NCI-H774 (cell line): Measurements from ENCODE around the gene ACKR1.

ENCODE experiments used
- DNase-seq: peaks from one replicate; lab custom pipeline; 2025; lab: John Stamatoyannopoulos, UW

Gene ACKR1

DNA sequence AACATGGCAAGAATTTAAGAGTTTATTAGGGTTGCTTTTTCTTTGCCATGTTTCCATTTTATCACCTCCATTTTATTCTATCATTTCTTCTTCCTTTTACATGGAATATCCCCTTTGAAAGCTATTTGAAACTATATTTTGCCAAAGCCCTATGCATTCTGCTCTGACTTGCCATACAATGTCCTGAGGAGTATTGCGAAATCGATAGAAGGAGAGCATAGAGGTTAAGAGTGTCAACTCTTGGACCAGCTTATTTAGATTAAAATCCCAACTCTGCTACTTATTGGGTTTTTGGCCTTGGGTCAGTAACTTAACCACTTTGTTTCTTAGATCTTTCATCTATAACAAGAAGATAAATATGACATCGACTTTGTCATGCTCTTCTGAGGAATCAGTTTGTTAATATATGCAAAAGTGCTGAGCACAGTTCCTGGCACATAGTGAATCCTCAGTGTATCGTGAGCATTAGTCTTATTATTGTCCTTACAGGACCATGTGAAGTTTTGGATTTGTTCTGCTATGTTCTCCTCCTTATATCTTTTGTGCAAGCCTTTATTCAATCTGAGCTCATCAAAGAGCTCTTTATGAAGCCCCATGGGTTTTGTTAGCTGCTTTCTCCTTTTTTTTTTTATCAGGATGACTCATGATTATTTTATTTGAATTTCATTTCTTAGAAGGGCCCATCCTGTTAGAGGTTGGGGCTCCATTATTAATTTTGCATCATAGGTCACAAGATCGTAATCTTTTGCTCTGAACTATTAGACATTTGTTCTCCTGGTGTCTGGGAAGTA lies 17.6 kb downstream of the ACKR1 start:
- no peak for DNase-seq

DNA sequence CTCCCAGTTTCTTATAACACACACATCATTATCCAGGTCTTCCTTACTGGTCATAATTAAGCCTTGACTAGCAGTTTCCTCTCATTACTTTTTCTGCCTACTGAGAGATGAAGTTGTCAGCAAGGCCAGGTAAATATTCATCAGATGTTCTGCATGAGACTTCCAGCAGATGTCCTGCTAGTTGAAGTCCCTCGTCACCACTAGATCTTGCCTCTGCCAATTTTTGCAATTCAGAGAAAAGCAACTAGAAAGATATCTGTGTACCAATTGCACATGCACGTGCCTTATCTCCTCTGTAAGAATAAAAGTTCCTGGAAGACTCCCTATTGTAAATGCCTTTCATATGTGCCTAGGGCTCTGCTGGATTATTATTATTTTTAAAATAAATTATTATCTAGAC lies 18.3 kb downstream of the ACKR1 start:
- no peak for DNase-seq

DNA sequence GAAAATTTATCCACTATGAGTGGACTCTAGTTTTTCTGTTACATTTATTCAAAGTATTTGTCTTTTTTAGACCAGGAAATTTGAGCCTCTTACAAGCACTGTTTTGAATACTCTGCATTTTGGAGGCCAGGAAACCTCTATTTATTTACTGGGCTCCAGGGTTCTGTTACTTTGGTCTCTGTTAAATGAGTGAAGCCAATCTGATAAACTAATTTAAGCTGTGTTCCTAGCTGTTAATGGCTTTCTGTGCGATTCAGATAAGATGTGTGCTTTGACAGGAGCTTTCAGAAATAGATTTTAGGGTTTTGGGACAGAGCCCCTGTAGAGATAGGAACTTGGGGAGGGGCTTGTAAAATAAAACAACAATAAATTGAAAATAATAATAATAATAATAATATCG lies 23.9 kb downstream of the ACKR1 start:
- no peak for DNase-seq

DNA sequence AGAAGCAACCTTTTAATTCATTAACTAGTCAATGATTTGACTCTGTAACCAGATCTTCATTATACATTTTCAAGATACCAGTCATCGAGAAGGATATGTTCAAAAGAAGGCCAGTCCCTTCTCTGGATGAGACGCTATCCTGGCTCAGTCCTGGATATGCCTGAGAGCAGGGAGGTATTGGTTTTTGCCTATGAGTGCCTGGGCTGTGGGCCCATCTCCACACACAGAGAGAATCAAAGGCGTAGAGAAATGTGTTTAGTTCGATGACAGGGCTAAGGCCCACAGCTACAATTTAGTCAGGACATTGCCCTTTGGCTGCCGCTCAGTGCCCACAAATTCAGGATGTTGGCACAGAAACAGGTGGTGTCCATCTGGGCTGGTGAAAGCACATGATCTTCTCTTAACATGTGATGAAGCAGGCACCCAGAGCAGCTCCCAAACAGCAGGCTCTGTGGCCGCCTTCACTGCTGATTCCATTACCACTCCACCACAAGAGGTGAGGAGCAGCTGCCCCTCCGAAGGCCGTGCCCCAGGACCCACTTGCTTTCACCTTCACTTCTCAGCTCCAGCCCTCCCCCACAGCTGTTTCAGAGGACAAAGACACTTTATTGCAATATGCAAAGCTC lies 24.7 kb downstream of the ACKR1 start:
- DNase-seq = no peak

DNA sequence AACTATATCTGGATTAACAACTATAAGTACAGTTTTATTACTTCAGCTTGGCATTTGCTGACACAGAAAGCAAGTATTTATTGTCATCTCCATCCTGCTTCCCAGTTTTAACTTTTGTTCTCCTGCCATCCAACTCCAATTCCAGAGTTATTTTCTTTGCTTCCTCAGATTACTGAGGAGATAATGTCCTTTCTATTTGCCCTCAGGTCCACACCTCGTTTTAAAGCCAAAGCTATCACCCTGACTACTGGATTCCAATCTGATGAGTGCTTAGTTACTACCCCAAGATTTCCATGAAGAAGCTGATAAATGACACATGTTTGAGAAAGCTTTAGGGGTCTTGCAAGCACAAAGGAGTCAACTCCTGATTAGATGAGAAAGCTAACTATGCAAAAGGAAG lies 25.2 kb downstream of the ACKR1 start:
- DNase-seq = no peak

DNA sequence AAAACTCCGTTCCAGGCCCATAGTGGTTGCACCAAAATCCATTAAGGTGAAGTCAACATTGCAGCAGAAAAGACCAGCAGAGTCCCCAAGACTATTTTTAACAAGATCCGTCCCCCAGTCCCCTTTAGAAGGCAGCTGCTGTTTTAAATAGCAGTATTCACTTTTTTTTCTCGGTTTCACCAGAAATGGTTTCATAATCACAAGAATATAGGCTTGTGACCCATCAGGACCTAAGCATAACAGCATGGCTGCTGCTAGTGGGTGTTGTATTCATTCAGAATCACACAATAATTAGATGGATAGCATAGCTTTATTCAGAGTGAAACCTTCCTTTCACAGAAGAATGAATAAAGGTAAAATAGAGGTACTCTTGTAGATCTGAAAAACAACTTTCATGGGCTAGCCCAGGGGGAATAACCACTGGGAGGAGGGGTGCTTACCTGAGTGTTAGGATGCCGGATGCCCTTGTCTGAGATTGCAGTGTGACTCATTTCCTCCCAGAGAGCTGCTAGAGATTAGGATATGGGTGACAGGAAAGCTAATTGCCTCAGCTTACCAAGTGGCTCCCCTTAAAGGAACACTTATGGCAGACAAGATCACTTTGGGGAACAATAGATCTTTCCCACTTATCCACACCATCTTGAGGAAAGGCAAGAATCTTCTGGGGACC lies 35.0 kb downstream of the ACKR1 start:
- DNase-seq = no peak

DNA sequence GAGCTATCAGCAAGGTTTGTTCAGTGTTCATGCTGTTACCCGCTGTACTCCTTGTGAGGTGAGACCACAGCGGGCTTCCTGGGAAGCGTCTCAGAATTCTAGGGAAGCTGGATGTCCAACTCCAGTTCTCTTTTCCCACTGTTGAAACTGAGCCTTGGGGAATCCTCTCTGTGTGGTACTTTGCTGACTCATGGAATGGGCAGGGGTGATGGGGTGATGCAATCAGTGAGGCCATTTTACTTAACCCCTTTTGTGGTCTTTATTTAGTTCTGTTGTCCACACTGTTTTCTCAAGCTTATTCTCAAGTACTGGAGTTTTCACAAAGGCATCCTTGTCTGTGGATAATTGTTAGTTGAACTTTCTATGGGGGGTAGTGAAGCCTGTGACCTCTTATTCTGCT lies 42.6 kb downstream of the ACKR1 start:
- no peak for DNase-seq

DNA sequence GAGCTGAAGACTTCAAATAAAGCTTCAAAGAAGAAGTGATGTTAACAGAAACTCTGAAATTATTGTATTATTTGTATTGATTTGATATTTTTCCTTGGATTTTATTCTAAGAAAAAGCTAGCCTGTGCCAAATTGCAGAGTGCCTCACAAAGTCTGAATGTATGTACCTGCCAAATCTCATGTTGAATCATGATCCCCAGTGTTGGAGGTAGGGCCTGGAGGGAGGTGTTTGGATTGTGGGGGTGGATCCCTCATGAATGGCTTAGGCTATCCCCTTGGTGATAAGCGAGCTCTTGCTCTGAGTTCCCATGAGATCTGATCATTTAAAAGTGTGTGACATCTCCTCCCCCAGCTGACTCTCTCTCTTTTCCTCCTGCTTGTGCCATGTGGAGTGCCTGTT lies 43.6 kb downstream of the ACKR1 start:
- no peak for DNase-seq

DNA sequence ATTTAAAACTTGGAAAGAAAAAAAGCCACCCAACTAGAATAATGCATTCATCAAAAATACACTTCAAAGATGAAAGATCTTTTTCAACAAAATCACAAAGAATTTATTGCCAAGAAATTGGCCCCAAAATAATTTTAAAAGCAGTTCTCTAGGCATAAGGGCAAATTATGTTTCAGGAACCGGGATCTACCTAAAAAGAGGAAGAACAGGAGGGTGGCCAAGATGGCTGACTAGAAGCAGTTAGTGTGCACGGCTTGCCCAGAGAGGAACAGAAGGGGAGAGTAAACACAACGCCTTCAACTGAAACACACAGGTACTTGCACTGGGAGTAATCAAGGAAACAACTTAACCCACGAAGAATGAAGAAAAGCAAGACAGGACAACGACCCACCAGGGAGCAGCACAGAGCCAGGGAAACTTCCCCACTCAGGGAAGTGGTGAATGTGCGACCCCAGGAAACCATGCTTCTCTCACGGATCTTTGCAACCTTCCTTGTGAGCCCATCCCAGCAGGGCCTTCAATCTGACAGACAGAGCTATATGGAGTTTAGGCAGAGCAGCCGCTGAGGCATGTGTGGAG lies 46.1 kb downstream of the ACKR1 start:
- DNase-seq = no peak
